ENCODE measurements around the gene SIPA1L3.

GRCh38 chr19:37987356-37988332, 80.6 kb downstream of the SIPA1L3 start:
- TF ChIP-seq CTCF (IDR thresholded peaks at IDR 0.05; ENCODE audit: insufficient read depth, low read length, poor library complexity, severe bottlenecking) (peak; percentile 74), EZH2phosphoT487 (conservative IDR thresholded peaks at IDR 0.05; ENCODE audit: low read length) (no peak)

Measured in SU-DHL-6 (cell line).